Activated T-cell treated with anti-CD3 and anti-CD28 coated beads, Interleukin-2, amount 50 U/mL, for 4 hours (primary cell): ENCODE results near the gene TMEM50B. TPM values are rescaled to one million over a fixed set of nuclear protein-coding genes. Genes with fewer than 3 reads are reported as not detected.
A peak's percentile ranks its signal among the peaks of the same experiment; 100 is the strongest.
"Not testable (repeated sequence)": the region's sequence is repeated elsewhere in the genome, so short reads cannot be mapped to it uniquely, and the experiment has no call there.

Experiments used
- ATAC-seq, 2 donors: fragments of 200-7000 bp; cut with Tn5 transposase; one replicate each; pipeline ENCODE4 v1.10.0; 2021
- DNase-seq: peaks from one replicate; pipeline ENCODE4 v3.0.0-alpha.2; 2020
- H3K27me3 Mint-ChIP-seq: one replicate; pipeline ENCODE4 v1.8.0; 2021; ENCODE audit warnings: low read depth, mixed read lengths
- H3K36me3 Mint-ChIP-seq: one replicate; pipeline ENCODE4 v1.8.0; 2022; ENCODE audit warnings: mixed read lengths; ENCODE audit not compliant: insufficient read depth
- H3K4me1 Mint-ChIP-seq: one replicate; pipeline ENCODE4 v1.8.0; 2021; ENCODE audit warnings: low read depth, mixed read lengths
- H3K4me3 Mint-ChIP-seq: one replicate; pipeline ENCODE4 v1.8.0; 2021; ENCODE audit warnings: mild to moderate bottlenecking, moderate library complexity, mixed read lengths
- H3K9me3 Mint-ChIP-seq: one replicate; pipeline ENCODE4 v1.8.0; 2021; ENCODE audit warnings: mixed read lengths
- total RNA-seq, 3 donors: library from RNA; stranded (reverse); gene quantifications; one replicate each; pipeline ENCODE4 v1.2.1, GENCODE V29; 2021

TMEM50B gene
- total RNA-seq, 3 donors from 2014 or later: 14.5 to 18.4 (median 16.9) TPM

DNA sequence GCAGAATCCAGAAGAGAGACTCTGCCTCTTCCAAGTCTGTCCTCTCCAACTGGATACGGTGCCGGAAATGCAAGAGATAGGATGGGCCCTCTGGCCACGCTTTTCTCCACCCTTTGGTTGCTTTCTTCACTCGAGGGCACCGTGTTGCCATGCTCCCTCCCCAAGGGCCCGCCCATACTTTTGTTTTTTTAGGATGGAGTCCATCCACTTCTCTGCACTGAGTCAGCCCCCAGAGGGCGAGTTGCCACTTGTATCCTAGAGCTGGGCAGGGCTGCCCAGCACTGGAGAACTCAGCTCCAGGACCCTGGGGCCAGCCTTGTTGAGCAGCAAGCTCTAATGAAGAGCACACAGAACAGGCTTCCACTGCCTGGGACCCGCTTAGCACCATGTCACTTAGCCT, 51.1 kb downstream of the TMEM50B start:
- H3K4me1 Mint-ChIP-seq: peaks cover 8% of the 10 kb centered on the region
- no peak overlapping the region for H3K4me3 Mint-ChIP-seq
- H3K27me3 Mint-ChIP-seq: no peaks in the 10 kb centered on the region
- H3K36me3 Mint-ChIP-seq: peaks cover 39% of the 10 kb centered on the region
- DNase-seq (no peak), ATAC-seq (no peak)
- no peaks in the 10 kb centered on the region for H3K9me3 Mint-ChIP-seq

GRCh38 chr21:33427051-33427450, 52.7 kb downstream of the TMEM50B start:
- Mint-ChIP-seq H3K4me3 (no peak overlapping the region), H3K4me1 (no peaks in the 10 kb centered on the region), H3K36me3 (peaks cover 27% of the 10 kb centered on the region), H3K27me3 (no peaks in the 10 kb centered on the region), H3K9me3 (no peaks in the 10 kb centered on the region)
- DNase-seq (no peak), ATAC-seq (no peak)

- no peak for DNase-seq
- no peak for ATAC-seq
- no peaks in the 10 kb centered on the region for H3K9me3 Mint-ChIP-seq
- no peaks in the 10 kb centered on the region for H3K27me3 Mint-ChIP-seq
- H3K4me1 Mint-ChIP-seq: no peaks in the 10 kb centered on the region
- no peak overlapping the region for H3K4me3 Mint-ChIP-seq
- peaks cover 25% of the 10 kb centered on the region for H3K36me3 Mint-ChIP-seq
Measured at GRCh38 chr21:33425825-33426224, 53.9 kb downstream of the TMEM50B start.

- no peak for DNase-seq
- H3K4me3 Mint-ChIP-seq: no peak overlapping the region
- no peaks in the 10 kb centered on the region for H3K4me1 Mint-ChIP-seq
- H3K9me3 Mint-ChIP-seq: no peaks in the 10 kb centered on the region
- H3K36me3 Mint-ChIP-seq: peaks cover 27% of the 10 kb centered on the region
- H3K27me3 Mint-ChIP-seq: no peaks in the 10 kb centered on the region
- no peak for ATAC-seq
Measured at GRCh38 chr21:33424214-33424613, 55.6 kb downstream of the TMEM50B start.

DNA sequence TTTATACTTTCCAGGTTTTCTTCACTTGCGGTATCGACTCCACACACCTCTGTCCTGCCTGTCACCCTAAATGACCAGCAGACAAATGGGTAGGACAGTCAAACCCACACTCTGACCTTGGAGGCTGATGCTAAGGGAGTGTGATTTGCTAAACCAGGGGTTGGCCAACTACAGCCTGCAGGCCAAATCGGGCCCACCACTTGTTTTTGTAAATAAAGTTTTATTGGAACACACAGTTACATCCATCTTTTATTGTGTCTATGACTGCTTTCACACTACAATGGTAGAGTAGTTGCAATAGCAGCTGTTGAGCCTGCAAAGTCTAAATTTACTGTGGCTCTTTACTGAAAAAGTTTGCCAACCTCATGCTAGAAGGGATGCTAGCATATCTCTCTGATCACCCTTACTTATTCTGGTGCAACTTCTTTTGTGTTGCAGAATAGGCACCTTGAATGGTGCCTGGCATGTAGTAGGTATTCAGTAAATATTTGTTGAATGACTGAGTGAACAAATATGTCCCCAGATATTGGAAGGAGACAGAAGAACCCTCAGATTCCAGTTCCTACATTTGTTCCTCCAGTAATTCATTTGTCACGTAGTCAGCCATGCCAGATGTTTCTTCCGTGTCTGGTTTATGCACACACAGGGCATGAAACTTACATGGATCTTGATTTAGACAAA, 57.9 kb downstream of the TMEM50B start:
- Mint-ChIP-seq H3K4me3 (no peak overlapping the region), H3K36me3 (peaks cover 27% of the 10 kb centered on the region), H3K9me3 (no peaks in the 10 kb centered on the region), H3K27me3 (no peaks in the 10 kb centered on the region), H3K4me1 (no peaks in the 10 kb centered on the region)
- no peak for ATAC-seq
- no peak for DNase-seq

- DNase-seq: no peak
- Mint-ChIP-seq H3K27me3 (no peaks in the 10 kb centered on the region), H3K4me3 (no peak overlapping the region), H3K4me1 (peaks cover 4% of the 10 kb centered on the region), H3K9me3 (no peaks in the 10 kb centered on the region), H3K36me3 (peaks cover 31% of the 10 kb centered on the region)
- ATAC-seq: no peak
Measured at GRCh38 chr21:33419538-33420123, 60.1 kb downstream of the TMEM50B start.

- no peak overlapping the region for H3K4me3 Mint-ChIP-seq
- H3K36me3 Mint-ChIP-seq: peaks cover 31% of the 10 kb centered on the region
- H3K27me3 Mint-ChIP-seq: no peaks in the 10 kb centered on the region
- ATAC-seq (no peak), DNase-seq (no peak)
- no peaks in the 10 kb centered on the region for H3K9me3 Mint-ChIP-seq
- peaks cover 7% of the 10 kb centered on the region for H3K4me1 Mint-ChIP-seq
Measured at GRCh38 chr21:33418691-33419090, 61.1 kb downstream of the TMEM50B start.

GRCh38 chr21:33414926-33415325, 64.8 kb downstream of the TMEM50B start:
- Mint-ChIP-seq H3K27me3 (peaks cover 3% of the 10 kb centered on the region), H3K9me3 (no peaks in the 10 kb centered on the region), H3K4me1 (peaks cover 34% of the 10 kb centered on the region), H3K36me3 (peaks cover 26% of the 10 kb centered on the region), H3K4me3 (no peak overlapping the region)
- DNase-seq (no peak), ATAC-seq (no peak)

DNA sequence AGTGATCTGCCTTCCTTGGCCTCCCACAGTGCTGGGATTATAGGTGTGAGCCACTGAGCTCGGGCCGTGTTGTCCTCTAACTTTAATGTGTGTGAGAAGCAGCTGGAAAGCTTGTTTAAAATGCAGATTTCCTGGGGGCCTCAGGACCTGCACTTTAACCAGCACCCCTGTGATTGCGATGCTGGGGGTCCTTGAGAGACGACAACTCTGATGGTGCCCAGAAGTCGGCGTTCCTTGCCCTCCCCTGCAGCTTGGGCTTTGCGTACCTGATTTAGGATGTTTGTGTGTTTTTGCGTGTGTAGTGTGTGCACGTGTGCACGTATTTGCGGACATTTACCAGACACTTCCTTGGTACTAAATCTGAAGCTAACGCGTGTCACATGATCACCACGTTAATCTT, 65.7 kb downstream of the TMEM50B start:
- no peak for DNase-seq
- no peaks in the 10 kb centered on the region for H3K9me3 Mint-ChIP-seq
- H3K4me3 Mint-ChIP-seq: no peak overlapping the region
- H3K27me3 Mint-ChIP-seq: peaks cover 3% of the 10 kb centered on the region
- H3K4me1 Mint-ChIP-seq: peaks cover 40% of the 10 kb centered on the region
- H3K36me3 Mint-ChIP-seq: peaks cover 25% of the 10 kb centered on the region
- no peak for ATAC-seq

DNA sequence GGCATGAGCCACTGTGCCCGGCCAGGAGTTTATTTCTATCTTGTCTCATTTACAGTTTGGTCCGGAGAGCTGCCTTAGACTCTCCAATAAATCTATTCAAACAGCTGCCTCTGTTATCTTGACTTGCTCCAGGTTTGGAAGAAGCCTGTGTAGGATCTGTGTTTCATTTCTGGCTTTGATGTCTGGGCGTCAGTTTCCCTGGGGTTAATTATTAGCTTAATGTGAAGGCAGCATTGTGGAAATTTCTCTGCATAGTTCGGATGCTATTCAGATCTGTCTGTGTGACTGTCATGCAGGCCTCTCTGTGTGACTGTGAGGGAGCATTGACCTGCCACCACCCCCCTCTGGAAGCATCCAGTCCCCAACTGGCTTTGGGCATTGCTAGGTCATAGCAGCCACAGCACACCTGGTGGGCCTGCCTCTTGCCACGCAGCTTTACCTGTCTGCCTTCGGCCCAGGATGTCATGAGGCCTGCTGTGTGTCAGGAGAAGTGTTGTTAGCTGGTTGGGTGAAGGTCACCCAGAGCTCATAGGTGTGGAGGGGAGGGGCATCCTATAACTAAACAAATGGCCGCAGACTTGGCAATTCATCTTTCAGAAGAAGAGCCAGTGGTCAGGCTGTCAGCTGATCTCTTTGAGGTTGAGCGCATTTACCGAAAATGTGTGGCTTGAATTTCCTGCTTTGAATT, 66.8 kb downstream of the TMEM50B start:
- no peaks in the 10 kb centered on the region for H3K9me3 Mint-ChIP-seq
- peaks cover 3% of the 10 kb centered on the region for H3K27me3 Mint-ChIP-seq
- H3K4me1 Mint-ChIP-seq: peaks cover 44% of the 10 kb centered on the region
- no peak overlapping the region for H3K4me3 Mint-ChIP-seq
- peaks cover 23% of the 10 kb centered on the region for H3K36me3 Mint-ChIP-seq
- no peak for DNase-seq
- no peak for ATAC-seq

- not testable (repeated sequence) for H3K27me3 Mint-ChIP-seq, DNase-seq, H3K9me3 Mint-ChIP-seq, H3K4me3 Mint-ChIP-seq, ATAC-seq
- Mint-ChIP-seq H3K36me3 (peaks cover 21% of the 10 kb centered on the region), H3K4me1 (peaks cover 45% of the 10 kb centered on the region)
Measured at GRCh38 chr21:33412439-33412831, 67.3 kb downstream of the TMEM50B start.

DNA sequence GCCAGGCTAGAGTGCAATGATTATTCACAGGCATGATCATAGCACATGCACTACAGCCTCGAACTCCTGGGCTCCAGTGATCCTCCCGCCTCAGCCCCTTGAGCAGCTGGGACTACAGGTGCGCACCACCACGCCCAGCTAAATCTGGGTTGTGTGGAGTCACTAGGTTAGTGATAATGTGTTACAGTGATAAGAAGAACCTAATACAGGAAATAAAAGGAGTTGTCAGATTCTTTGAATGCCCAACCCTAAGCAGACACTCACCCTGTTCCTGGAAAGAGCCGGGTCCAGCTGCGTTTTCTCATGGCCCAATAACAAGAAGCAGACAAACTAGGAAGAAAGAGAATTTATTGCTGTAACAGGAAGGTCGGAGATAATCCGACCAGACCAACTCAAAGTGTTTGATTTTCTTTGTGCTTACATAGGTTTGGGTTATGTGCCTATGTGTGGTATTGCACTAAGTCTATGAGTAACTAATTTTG, 67.8 kb downstream of the TMEM50B start:
- Mint-ChIP-seq H3K27me3 (peaks cover 3% of the 10 kb centered on the region), H3K36me3 (peaks cover 19% of the 10 kb centered on the region), H3K4me1 (peaks cover 50% of the 10 kb centered on the region), H3K4me3 (no peak overlapping the region), H3K9me3 (no peaks in the 10 kb centered on the region)
- ATAC-seq: no peak
- no peak for DNase-seq

DNA sequence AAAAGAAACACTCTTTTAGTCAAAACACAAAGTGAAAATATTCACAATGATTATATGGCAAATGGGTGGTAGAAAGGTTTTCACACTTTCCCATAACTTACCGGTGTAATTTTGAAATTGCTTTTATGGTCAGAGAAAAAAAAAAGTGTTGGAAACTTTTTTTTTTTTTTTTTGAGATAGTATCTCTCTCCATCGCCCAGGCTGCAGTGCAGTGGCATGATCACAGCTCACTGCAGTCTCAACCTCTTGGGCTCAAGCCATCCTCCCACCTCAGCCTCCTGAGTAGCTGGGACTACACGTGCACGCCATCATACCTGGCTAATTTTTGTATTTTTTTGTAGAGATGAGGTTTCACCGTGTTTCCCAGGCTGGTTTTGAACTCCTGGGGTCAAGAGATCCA, 73.3 kb downstream of the TMEM50B start:
- peaks cover 12% of the 10 kb centered on the region for H3K36me3 Mint-ChIP-seq
- H3K27me3 Mint-ChIP-seq: peaks cover 9% of the 10 kb centered on the region
- H3K4me1 Mint-ChIP-seq: peaks cover 57% of the 10 kb centered on the region
- H3K9me3 Mint-ChIP-seq: no peaks in the 10 kb centered on the region
- H3K4me3 Mint-ChIP-seq: peak overlapping the region; percentile 93
- DNase-seq (no peak), ATAC-seq (peak in 1 of 2 donors; percentile 2)

GRCh38 chr21:33403786-33404585, 75.8 kb downstream of the TMEM50B start:
- peaks cover 5% of the 10 kb centered on the region for H3K36me3 Mint-ChIP-seq
- ATAC-seq (peak; percentile 23 to 47), DNase-seq (peak; percentile 33)
- H3K4me1 Mint-ChIP-seq: peaks cover 51% of the 10 kb centered on the region
- H3K27me3 Mint-ChIP-seq: peaks cover 6% of the 10 kb centered on the region
- H3K9me3 Mint-ChIP-seq: no peaks in the 10 kb centered on the region
- H3K4me3 Mint-ChIP-seq: peak overlapping the region; percentile 93
